ENCODE data around the gene C8B. TPM values are rescaled to one million over a fixed set of nuclear protein-coding genes. Genes with fewer than 3 reads are reported as not detected.

C8B gene
- 0.06 TPM for polyA plus RNA-seq
- long read RNA-seq, donor 1: 0 reads
- long read RNA-seq, donor 2: 0 reads
- long read RNA-seq, donor 3: 0 reads
- long read RNA-seq, donor 4: 0 reads
- long read RNA-seq, donor 5: 0 reads
- long read RNA-seq, donor 6: 0 reads
- long read RNA-seq, donor 7: 0 reads
- long read RNA-seq, donor 8: 0 reads
- long read RNA-seq, donor 9: 0 reads
- long read RNA-seq, donor 10: 0 reads
- long read RNA-seq, donor 11: 0 reads

DNA sequence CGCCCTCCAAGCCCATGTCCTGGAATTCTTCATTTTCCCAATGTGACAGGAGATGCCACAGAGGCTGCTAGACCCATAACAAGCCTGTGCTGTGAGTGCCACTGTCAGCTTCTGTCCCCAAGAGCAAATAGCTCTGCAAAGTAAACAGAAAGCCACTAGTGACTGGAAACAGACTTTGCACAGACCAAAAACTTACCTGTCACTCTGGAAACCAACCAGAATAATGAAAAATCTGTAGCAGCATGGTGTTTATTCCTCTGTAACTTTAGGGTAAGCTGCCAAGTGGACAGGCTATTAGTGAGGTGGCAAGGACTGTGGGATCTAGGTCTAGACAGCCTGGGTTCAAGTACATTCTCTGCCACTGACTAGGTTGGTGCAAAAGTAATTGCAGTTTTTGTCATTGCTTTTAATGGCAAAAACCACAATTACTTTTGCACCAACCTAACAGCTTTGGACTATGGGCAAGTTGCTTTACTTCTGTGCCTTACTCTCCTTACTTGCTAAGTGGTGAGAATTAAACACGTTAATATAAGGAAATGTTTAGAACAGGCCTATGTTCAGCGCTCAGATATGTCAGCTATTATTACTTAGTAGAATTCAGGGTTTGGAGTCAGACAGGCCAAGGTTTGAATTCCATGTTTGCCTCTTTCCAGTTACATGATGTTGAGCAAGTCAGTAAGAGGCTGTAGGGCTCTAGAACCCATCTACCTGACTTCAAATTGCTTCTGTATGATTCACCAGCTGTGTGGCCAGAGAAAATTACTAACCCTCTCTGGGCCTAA, at the start of gene C8B:
C8B (minus strand) TSS at position 100 of the 782 bp plus-strand sequence; CDS start at position 33, 67 bp downstream.
- peaks cover 2% of the 10 kb centered on the region for H3K4me1 ChIP-seq (ENCODE audit: control insufficient read depth, insufficient read depth, low read length)
- no peaks in the 10 kb centered on the region for H3K36me3 ChIP-seq (ENCODE audit: control insufficient read depth, insufficient read depth, low read length)
- peak in 1 of 2 donors; percentile 50 for DNase-seq
- no peaks in the 10 kb centered on the region for H3K27me3 ChIP-seq (ENCODE audit: control insufficient read depth, insufficient read depth, low read length)
- H3K27ac ChIP-seq (ENCODE audit: low read length): no peak within 1 kb of the TSS
- whole genome bisulfite sequencing (ENCODE audit: insufficient coverage, low lambda C conversion rate): no CpG with 5 or more reads among the region's 3 CpGs
- H3K4me3 ChIP-seq (ENCODE audit: low read length): no peak within 1 kb of the TSS
- H3K9me3 ChIP-seq (ENCODE audit: control insufficient read depth, low read depth, low read length): no peaks in the 10 kb centered on the region

DNA sequence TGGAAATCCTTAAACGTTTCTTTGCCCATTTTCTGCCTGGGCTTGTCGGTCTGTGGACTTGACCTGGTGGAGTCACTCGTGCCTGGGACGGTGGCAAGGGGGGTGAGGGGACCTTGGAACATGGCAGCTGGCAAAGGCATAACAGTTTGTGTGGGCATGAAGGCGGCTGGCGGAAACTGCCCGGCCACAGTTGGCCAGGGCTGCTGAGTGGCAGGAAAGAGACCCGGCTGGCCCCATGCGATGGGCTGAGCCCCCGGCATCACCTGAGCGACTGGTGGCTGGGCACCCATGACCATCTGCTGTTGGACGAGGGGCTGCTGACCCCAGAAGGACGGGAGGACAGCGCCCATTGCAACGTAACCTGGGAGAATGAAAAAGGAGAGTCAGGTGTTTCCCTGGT, 49.3 kb upstream of the C8B start:
- no CpG with 5 or more reads among the region's 15 CpGs for WGBS (ENCODE audit: insufficient coverage, low lambda C conversion rate)
- Histone ChIP-seq H3K4me1 (ENCODE audit: control insufficient read depth, insufficient read depth, low read length) (no peaks in the 10 kb centered on the region), H3K4me3 (ENCODE audit: low read length) (no peak overlapping the region), H3K27ac (ENCODE audit: low read length) (no peak overlapping the region), H3K36me3 (ENCODE audit: control insufficient read depth, insufficient read depth, low read length) (peaks cover 11% of the 10 kb centered on the region), H3K27me3 (ENCODE audit: control insufficient read depth, insufficient read depth, low read length) (no peaks in the 10 kb centered on the region), H3K9me3 (ENCODE audit: control insufficient read depth, low read depth, low read length) (no peaks in the 10 kb centered on the region)
- no peak for DNase-seq

DNA sequence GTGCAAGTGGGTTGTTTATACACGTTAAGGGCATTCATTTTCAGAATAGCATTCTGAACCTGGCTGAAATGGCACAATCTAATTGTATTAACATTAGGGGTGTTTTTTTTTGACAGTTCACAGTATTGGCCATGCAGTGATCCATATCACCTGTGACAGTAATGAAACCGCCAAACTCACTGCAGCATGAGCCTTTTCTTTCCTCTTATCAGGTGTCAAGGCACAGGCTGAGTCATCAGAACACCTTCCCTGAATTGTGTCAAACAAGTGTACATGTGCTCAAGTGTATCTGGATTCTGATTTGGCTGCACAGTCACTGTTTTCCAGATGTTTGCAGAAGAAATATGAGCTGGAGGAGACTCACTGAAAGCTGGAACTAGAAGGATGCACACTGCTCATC, 47.7 kb upstream of the C8B start:
- Histone ChIP-seq H3K4me1 (ENCODE audit: control insufficient read depth, insufficient read depth, low read length) (no peaks in the 10 kb centered on the region), H3K36me3 (ENCODE audit: control insufficient read depth, insufficient read depth, low read length) (peaks cover 12% of the 10 kb centered on the region), H3K27me3 (ENCODE audit: control insufficient read depth, insufficient read depth, low read length) (no peaks in the 10 kb centered on the region), H3K9me3 (ENCODE audit: control insufficient read depth, low read depth, low read length) (no peaks in the 10 kb centered on the region), H3K27ac (ENCODE audit: low read length) (no peak overlapping the region), H3K4me3 (ENCODE audit: low read length) (no peak overlapping the region)
- no CpG with 5 or more reads among the region's 2 CpGs for WGBS (ENCODE audit: insufficient coverage, low lambda C conversion rate)
- no peak for DNase-seq

DNA sequence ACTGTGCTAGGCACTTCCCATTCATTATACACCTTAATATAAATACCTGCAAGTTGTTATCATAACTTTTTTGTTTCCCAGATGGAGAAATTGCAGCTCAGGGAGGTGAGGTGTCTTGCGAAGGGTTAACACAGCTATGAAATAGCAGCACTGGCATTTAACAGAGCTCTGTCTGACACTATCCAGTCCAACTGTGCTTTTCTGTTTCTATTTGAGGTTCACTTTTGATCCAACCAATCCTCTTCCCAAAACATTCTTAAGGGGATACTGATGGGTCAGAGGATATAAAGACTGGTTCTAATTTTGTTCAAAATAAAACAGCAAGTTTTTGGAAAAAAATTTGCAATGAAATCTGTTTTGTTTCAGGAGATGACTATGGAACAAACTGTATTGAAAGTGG, 46.5 kb upstream of the C8B start:
- no peak overlapping the region for H3K27ac ChIP-seq (ENCODE audit: low read length)
- no peaks in the 10 kb centered on the region for H3K9me3 ChIP-seq (ENCODE audit: control insufficient read depth, low read depth, low read length)
- H3K4me3 ChIP-seq (ENCODE audit: low read length): no peak overlapping the region
- 67% methylated on average over 1 of the region's 1 CpG for WGBS (ENCODE audit: insufficient coverage, low lambda C conversion rate)
- H3K27me3 ChIP-seq (ENCODE audit: control insufficient read depth, insufficient read depth, low read length): no peaks in the 10 kb centered on the region
- no peaks in the 10 kb centered on the region for H3K4me1 ChIP-seq (ENCODE audit: control insufficient read depth, insufficient read depth, low read length)
- DNase-seq: no peak
- peaks cover 15% of the 10 kb centered on the region for H3K36me3 ChIP-seq (ENCODE audit: control insufficient read depth, insufficient read depth, low read length)

DNA sequence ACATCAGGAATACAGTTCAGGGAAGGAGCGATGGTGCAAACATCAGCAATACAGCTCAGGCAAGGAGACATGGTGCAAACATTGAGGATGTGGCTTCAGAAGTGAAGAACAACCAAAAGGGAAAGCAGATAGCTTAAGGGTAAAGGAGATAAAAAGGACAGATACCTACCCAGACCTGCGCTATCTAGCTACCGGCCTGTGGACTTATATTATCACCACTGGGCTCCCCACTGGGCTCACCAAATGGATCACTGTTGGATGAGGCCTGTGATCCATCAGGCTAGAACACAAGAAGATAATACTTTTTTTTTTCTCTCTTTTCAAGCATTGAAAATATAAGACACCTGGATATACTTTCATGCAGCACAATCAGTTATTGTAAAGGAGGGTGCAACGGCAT, 44.7 kb upstream of the C8B start:
- peaks cover 18% of the 10 kb centered on the region for H3K36me3 ChIP-seq (ENCODE audit: control insufficient read depth, insufficient read depth, low read length)
- H3K4me1 ChIP-seq (ENCODE audit: control insufficient read depth, insufficient read depth, low read length): no peaks in the 10 kb centered on the region
- no peak overlapping the region for H3K27ac ChIP-seq (ENCODE audit: low read length)
- H3K27me3 ChIP-seq (ENCODE audit: control insufficient read depth, insufficient read depth, low read length): no peaks in the 10 kb centered on the region
- DNase-seq: no peak
- no peaks in the 10 kb centered on the region for H3K9me3 ChIP-seq (ENCODE audit: control insufficient read depth, low read depth, low read length)
- H3K4me3 ChIP-seq (ENCODE audit: low read length): no peak overlapping the region
- WGBS (ENCODE audit: insufficient coverage, low lambda C conversion rate): no CpG with 5 or more reads among the region's 4 CpGs

DNA sequence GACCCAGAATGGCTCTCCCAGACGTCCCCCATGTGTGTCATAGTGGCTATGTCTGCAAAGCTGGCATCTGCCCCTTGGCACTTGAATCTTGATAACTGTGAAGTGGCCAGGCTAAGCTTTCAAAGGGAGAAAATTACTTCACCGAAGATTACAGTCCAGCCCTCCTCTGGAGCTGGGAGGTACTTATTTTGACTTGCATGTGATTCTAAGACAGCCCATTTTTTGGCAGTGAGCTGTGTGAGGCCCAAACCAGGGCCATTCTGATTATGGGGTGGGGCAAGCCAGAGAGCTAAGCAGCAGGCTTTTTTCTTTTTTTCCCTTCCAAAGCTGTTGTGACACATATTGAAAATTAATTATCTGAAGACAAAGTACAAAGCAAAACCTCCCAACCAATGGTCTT, 42.1 kb upstream of the C8B start:
- no CpG with 5 or more reads among the region's 2 CpGs for WGBS (ENCODE audit: insufficient coverage, low lambda C conversion rate)

DNA sequence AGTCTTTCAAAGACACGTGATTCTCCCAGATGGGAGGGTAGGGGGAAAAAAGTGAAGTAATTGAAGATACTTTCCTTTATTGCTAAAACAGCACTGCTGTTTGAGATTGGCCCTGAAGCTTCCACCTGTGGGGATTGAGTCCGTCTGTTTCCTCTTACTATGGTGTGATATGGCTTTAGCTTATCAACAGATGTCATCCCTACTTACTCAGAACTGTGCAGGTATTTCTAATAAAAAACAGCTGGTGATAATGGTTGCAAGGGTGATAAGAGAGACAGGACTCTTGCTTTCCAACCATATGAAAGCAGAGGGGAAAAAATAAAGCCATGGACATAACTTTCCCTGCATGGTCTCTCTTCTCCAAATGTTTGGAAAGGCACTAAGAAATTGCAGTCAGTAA, 41.7 kb upstream of the C8B start:
- WGBS (ENCODE audit: insufficient coverage, low lambda C conversion rate): no CpG with 5 or more reads among the region's 2 CpGs

More for the DNA sequence above, 42.1 kb upstream of the C8B start:
- no peak overlapping the region for H3K4me3 ChIP-seq (ENCODE audit: low read length)
- no peaks in the 10 kb centered on the region for H3K4me1 ChIP-seq (ENCODE audit: control insufficient read depth, insufficient read depth, low read length)
- DNase-seq: no peak
- no peak overlapping the region for H3K27ac ChIP-seq (ENCODE audit: low read length)
- no peaks in the 10 kb centered on the region for H3K27me3 ChIP-seq (ENCODE audit: control insufficient read depth, insufficient read depth, low read length)
- H3K9me3 ChIP-seq (ENCODE audit: control insufficient read depth, low read depth, low read length): no peaks in the 10 kb centered on the region
- H3K36me3 ChIP-seq (ENCODE audit: control insufficient read depth, insufficient read depth, low read length): peaks cover 19% of the 10 kb centered on the region

DNA sequence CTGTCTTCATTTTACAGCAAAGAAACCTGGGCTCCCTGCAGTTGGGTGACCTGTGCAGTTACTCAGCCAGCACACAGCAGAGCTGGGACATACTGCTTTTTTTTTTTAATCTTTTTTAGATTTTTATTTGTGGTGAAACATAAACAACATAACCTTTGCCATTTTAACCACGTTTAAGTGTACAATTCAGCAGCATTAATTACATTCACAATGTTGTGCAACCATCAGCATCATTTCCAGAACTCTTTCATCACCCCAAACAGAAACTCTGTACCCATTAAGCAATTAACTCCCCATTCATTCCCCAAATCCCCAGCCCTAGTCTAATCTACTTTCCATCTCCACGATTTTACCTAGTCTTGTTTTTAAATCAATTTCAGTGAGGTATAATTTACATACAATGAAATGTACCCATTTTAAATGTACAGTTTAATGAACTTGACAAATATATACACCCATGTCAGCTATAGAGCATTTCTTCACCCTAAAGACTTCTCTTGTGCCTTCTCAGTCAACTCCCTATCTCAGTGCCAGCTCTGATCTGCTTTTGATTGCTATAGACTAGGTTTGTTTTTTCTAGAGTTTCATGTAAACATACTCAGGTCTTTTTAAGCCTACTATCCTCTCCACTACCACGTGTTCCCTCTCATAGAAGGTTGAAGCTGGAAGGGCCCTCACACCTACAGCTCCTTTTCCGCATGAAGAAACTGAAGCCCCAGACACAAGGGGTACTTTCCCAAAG, 37.8 kb upstream of the C8B start:
- Histone ChIP-seq H3K9me3 (ENCODE audit: control insufficient read depth, low read depth, low read length) (no peaks in the 10 kb centered on the region), H3K4me1 (ENCODE audit: control insufficient read depth, insufficient read depth, low read length) (no peaks in the 10 kb centered on the region), H3K27me3 (ENCODE audit: control insufficient read depth, insufficient read depth, low read length) (no peaks in the 10 kb centered on the region), H3K36me3 (ENCODE audit: control insufficient read depth, insufficient read depth, low read length) (peaks cover 19% of the 10 kb centered on the region), H3K4me3 (ENCODE audit: low read length) (no peak overlapping the region), H3K27ac (ENCODE audit: low read length) (no peak overlapping the region)
- 30% methylated on average over 2 of the region's 4 CpGs for WGBS (ENCODE audit: insufficient coverage, low lambda C conversion rate)
- DNase-seq: no peak

More for the DNA sequence above, 41.7 kb upstream of the C8B start:
- H3K4me1 ChIP-seq (ENCODE audit: control insufficient read depth, insufficient read depth, low read length): no peaks in the 10 kb centered on the region
- H3K27me3 ChIP-seq (ENCODE audit: control insufficient read depth, insufficient read depth, low read length): no peaks in the 10 kb centered on the region
- peaks cover 20% of the 10 kb centered on the region for H3K36me3 ChIP-seq (ENCODE audit: control insufficient read depth, insufficient read depth, low read length)
- no peaks in the 10 kb centered on the region for H3K9me3 ChIP-seq (ENCODE audit: control insufficient read depth, low read depth, low read length)
- DNase-seq: no peak
- no peak overlapping the region for H3K27ac ChIP-seq (ENCODE audit: low read length)
- no peak overlapping the region for H3K4me3 ChIP-seq (ENCODE audit: low read length)

DNA sequence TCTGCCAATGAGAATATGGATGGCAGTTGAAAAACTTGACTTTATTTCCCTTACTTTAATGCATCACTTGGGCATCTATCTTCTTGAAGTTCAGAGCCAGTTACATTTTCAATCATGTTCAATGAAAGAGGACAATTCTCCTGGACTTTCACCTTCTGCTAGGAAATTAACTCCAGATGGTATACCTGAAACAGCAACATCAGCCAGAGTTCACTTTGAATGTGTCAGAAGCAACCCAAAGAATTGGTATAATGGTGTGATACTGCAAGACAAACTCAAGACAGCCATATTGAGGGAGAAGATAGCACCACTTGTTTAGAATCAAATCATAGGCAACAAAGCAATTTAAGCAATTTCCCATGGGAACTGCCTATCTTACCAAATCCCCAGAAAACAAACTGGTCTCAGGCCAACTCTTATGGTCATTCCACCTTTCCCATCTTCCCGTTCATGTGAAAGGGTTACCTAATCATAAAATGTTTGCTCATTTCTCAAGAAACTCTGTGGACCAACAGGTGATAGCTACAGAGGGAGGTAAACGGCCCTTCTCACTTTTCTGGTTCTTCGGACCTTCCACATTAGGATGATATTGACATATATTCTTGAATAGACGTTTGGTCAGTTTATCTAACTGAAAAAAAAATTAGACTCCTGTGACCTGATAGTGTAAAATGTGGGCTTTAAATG, 29.7 kb upstream of the C8B start:
- no peak for DNase-seq
- H3K9me3 ChIP-seq (ENCODE audit: control insufficient read depth, low read depth, low read length): no peaks in the 10 kb centered on the region
- peaks cover 2% of the 10 kb centered on the region for H3K4me1 ChIP-seq (ENCODE audit: control insufficient read depth, insufficient read depth, low read length)
- 67% methylated on average over 1 of the region's 4 CpGs for WGBS (ENCODE audit: insufficient coverage, low lambda C conversion rate)
- H3K36me3 ChIP-seq (ENCODE audit: control insufficient read depth, insufficient read depth, low read length): peaks cover 9% of the 10 kb centered on the region
- H3K27me3 ChIP-seq (ENCODE audit: control insufficient read depth, insufficient read depth, low read length): no peaks in the 10 kb centered on the region
- no peak overlapping the region for H3K4me3 ChIP-seq (ENCODE audit: low read length)
- no peak overlapping the region for H3K27ac ChIP-seq (ENCODE audit: low read length)

DNA sequence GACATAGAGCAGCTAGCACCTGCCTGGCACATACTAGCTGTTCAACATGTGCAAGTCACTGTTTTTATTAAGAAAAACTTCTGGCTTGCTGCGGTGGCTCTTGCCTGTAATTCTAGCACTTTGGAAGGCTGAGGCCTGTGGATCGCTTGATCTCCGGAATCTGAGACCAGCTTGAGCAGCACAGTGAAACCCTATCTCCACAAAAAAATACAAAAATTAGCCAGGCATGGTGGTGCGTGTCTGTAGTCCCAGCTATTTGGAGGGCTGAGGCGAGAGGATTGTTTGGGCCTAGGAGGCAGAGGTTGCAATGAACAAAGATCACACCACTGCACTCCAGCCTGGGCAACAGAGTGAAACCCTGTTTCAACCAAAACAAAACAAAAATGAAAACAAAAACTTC, 27.7 kb upstream of the C8B start:
- no peak overlapping the region for H3K4me3 ChIP-seq (ENCODE audit: low read length)
- H3K4me1 ChIP-seq (ENCODE audit: control insufficient read depth, insufficient read depth, low read length): peaks cover 2% of the 10 kb centered on the region
- H3K27ac ChIP-seq (ENCODE audit: low read length): no peak overlapping the region
- H3K9me3 ChIP-seq (ENCODE audit: control insufficient read depth, low read depth, low read length): no peaks in the 10 kb centered on the region
- no peak for DNase-seq
- peaks cover 9% of the 10 kb centered on the region for H3K36me3 ChIP-seq (ENCODE audit: control insufficient read depth, insufficient read depth, low read length)
- no peaks in the 10 kb centered on the region for H3K27me3 ChIP-seq (ENCODE audit: control insufficient read depth, insufficient read depth, low read length)
- WGBS (ENCODE audit: insufficient coverage, low lambda C conversion rate): no CpG with 5 or more reads among the region's 5 CpGs
